Neural cell (in vitro differentiated cells): ENCODE measurements around the gene MT3.

Source experiments
- TF ChIP-seq, protein P1 (sequence below): fragments of 450-650 bp; IDR thresholded peaks from 2 replicates; pipeline ENCODE4 v1.5.1; 2014; ENCODE audit warnings: antibody characterized with exemption, mild to moderate bottlenecking, moderate library complexity; ENCODE audit not compliant: poor library complexity, severe bottlenecking
- TF ChIP-seq, protein P2 (sequence below): IDR thresholded peaks from 2 replicates; pipeline ENCODE4 v1.6.1; 2012; ENCODE audit warnings: borderline replicate concordance

DNA sequence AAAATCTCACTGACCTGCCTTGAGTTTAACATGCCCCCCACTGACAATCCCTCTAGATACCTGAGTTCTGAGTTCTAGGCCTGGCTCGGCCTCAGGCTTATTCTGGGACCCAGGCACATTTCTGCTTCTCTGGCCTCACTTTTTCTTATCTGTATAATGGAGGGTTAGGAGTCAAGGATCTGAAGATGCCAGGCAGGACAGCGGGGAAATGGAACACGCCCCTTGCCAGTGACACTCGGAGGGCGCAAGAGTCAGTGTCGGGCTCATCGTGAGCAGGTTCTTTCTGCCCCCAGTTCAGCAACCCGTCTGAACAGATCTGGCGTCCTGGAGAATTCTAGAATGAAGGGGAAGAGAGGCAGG is 567 bp upstream of the MT3 start:
- TF ChIP-seq, protein P1, sequence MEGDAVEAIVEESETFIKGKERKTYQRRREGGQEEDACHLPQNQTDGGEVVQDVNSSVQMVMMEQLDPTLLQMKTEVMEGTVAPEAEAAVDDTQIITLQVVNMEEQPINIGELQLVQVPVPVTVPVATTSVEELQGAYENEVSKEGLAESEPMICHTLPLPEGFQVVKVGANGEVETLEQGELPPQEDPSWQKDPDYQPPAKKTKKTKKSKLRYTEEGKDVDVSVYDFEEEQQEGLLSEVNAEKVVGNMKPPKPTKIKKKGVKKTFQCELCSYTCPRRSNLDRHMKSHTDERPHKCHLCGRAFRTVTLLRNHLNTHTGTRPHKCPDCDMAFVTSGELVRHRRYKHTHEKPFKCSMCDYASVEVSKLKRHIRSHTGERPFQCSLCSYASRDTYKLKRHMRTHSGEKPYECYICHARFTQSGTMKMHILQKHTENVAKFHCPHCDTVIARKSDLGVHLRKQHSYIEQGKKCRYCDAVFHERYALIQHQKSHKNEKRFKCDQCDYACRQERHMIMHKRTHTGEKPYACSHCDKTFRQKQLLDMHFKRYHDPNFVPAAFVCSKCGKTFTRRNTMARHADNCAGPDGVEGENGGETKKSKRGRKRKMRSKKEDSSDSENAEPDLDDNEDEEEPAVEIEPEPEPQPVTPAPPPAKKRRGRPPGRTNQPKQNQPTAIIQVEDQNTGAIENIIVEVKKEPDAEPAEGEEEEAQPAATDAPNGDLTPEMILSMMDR: no peak
- TF ChIP-seq, protein P2, sequence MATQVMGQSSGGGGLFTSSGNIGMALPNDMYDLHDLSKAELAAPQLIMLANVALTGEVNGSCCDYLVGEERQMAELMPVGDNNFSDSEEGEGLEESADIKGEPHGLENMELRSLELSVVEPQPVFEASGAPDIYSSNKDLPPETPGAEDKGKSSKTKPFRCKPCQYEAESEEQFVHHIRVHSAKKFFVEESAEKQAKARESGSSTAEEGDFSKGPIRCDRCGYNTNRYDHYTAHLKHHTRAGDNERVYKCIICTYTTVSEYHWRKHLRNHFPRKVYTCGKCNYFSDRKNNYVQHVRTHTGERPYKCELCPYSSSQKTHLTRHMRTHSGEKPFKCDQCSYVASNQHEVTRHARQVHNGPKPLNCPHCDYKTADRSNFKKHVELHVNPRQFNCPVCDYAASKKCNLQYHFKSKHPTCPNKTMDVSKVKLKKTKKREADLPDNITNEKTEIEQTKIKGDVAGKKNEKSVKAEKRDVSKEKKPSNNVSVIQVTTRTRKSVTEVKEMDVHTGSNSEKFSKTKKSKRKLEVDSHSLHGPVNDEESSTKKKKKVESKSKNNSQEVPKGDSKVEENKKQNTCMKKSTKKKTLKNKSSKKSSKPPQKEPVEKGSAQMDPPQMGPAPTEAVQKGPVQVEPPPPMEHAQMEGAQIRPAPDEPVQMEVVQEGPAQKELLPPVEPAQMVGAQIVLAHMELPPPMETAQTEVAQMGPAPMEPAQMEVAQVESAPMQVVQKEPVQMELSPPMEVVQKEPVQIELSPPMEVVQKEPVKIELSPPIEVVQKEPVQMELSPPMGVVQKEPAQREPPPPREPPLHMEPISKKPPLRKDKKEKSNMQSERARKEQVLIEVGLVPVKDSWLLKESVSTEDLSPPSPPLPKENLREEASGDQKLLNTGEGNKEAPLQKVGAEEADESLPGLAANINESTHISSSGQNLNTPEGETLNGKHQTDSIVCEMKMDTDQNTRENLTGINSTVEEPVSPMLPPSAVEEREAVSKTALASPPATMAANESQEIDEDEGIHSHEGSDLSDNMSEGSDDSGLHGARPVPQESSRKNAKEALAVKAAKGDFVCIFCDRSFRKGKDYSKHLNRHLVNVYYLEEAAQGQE: no peak
